NCI-H82 treated with DMSO at 0.1 percent for 48 hours (cell line): Measurements from ENCODE around the gene ZNF135.
A peak's percentile ranks its signal among the peaks of the same experiment; 100 is the strongest.

ENCODE experiments used
- DNase-seq: peaks from one replicate; lab custom pipeline; 2025; ENCODE audit not compliant: unreplicated experiment; lab: John Stamatoyannopoulos, UW

ZNF135 gene

DNA sequence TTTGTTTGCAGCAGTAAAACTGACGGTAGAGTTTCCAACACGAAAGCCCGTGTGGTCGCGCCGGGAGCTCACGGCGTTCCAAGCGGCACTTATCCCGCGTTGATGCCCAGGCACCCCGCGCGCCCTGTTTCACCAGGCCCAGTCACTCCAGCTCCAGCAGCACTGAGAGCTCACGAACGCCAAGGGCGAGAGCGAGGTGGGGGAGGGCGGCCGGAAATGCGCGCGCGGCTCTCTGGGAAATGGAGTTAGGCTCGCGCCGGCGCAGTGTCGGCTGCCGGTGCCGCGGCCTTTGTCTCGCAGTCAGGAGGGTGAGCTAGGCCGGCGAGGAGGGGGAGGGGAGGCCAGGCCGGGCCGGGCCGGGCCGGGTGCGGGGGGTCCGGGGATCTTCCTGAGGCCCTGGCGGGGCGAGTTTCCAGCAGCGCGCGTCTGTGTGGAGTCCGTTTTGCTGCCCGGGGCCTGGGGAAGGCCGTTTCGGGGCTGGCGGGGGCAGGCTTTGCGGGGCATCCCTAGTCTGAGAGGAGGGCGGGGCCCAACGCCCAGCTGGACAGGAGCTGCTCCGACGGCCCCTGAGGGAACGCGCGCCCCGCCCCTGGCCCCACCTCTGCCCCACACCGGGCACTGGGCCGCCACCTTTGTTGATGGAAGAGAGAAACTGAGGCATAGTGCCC, at the start of gene ZNF135:
ZNF135 (plus strand) TSS at position 280 of the 668 bp plus-strand sequence. CDS start 721 bp downstream, outside the sequence.
- peak; percentile 23 for DNase-seq

DNA sequence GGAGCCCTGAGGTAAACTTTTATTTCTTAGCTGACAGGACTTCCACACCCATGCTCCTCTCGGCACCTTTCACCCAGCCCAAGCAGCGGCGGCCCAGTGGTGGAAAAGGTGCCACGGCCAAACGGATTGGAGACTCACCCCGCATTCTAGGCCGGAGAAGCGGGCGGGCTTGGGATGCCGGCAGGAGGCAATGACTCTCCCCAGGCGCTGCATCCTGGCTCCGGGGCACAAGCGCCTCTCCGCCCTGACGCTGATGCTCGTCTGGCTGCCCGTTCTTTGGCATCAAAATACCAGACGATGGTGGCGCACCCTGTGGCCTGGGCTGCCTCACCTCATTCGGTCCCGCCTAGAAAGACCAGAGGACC, 49.8 kb upstream of the ZNF135 start:
- DNase-seq = no peak

- DNase-seq = peak; percentile 32
These were observed 49.3 kb upstream of the ZNF135 start for GRCh38 chr19:58009666-58010301.

- no peak for DNase-seq
These were observed 48.6 kb upstream of the ZNF135 start for GRCh38 chr19:58010507-58010906.

DNA sequence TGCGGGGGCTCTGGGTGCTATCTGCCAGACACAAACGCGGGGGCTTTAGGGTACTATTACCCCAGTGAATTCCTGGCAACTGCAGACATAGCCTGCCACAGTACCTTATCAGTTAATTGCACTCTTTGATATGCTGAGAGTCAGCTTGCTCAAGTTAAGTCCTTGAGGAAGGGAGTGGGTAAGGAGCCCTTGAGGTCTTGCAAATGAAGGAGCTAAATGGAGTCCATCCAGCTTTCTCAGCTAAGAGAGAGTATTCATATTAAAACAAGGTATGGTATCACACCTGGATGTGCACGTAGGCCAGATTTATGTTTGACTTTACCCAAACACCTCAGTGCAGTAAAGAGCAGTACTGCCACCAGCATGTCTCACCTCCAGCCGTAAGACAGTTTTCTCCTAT, 44.9 kb upstream of the ZNF135 start:
- DNase-seq = no peak

GRCh38 chr19:58020129-58020528, 39.0 kb upstream of the ZNF135 start:
- no peak for DNase-seq

DNA sequence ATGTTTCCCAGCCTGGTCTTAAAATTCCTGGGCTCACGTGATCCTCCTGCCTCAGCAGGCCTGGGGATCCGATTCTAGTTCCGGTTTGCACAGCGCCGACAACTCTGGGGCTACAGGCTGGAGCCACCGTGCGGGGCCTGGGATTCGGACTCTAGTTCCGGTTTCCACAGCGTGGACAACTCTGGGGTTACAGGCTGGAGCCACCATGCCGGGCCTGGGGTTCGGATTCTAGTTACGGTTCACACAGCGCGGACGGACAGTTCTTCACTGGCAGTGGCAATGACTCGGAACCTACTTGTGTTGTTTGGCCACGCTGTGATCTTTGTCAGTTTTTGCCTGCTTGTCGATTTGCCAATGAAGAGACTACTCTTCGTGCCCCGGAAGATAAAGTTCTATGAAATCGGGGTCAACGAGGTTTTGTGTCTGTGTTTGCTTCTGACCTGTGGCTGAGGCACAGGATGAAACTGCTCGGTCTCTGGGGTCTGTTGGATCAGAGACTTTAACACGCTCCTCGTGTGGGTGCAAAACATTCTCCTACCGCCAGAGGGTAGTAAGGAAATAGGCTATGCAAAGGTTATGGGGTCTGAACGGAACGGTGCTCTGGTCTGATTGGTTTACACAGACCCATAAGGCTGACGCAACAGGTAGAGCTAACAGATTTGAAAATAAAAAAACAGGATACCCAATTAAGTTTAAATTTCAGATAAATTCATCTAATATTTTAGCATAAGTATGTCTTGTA, 37.4 kb upstream of the ZNF135 start:
- peak; percentile 43 for DNase-seq

GRCh38 chr19:58022283-58022660, 36.8 kb upstream of the ZNF135 start:
- DNase-seq = no peak

- DNase-seq = no peak
These were observed 34.4 kb upstream of the ZNF135 start for GRCh38 chr19:58024661-58025060.

GRCh38 chr19:58033741-58034476, 25.2 kb upstream of the ZNF135 start, which contains the start of gene ZSCAN1:
TSS of gene ZSCAN1 (plus strand) at chr19:58034025. CDS start at chr19:58037837, 3,812 bp downstream.
- DNase-seq = peak; percentile 71

GRCh38 chr19:58034477-58034793, 24.6 kb upstream of the ZNF135 start:
- no peak for DNase-seq

DNA sequence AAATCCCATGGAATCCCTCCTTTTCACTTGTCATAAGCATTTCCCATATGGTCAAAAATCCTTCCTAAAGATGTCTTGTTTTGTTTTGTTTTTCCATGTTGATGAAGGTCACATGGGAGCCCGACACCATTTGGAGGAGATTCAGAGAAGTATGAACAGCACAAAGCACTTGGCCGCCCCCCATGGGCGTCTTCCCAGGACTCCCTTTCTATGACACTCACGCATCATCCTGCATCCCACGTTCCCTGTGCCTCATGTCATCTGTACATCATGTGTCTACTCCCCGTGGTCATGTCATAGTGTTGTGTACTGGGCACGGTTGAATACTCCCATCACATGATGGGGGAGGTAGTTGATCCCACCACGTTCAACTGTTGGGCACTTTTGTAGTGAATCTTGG, 23.2 kb upstream of the ZNF135 start:
- no peak for DNase-seq

DNA sequence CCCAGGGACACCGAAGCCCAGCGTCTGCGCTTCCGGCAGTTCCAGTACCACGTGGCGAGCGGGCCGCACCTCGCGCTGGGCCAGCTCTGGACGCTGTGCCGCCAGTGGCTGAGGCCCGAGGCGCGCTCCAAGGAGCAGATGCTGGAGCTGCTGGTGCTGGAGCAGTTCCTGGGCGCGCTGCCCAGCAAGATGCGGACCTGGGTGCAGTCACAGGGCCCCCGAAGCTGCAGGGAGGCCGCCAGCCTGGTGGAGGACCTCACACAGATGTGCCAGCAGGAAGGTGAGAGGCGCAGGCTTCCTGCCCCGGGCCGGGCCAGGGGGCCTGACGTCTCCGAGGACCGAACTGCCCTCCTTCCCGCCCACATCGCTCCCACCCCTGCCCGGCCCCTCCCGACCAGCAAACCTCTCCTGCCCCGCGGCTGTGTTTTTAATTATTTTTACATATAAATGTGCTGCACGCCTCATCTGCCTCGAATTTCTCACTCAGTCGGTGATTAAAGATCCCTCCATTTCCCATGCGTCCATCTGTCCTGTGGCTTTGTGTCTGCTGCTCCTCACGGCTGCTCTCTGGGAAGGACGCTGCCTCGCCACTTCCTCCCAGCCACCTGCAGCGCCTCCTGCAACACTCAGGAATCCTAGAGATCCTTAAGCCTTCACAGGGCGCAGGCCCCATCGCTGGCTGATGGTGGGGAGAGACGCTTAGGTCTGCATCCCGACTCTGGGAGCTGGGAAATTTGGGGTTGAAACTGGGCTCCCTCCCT, 21.0 kb upstream of the ZNF135 start:
- no peak for DNase-seq

DNA sequence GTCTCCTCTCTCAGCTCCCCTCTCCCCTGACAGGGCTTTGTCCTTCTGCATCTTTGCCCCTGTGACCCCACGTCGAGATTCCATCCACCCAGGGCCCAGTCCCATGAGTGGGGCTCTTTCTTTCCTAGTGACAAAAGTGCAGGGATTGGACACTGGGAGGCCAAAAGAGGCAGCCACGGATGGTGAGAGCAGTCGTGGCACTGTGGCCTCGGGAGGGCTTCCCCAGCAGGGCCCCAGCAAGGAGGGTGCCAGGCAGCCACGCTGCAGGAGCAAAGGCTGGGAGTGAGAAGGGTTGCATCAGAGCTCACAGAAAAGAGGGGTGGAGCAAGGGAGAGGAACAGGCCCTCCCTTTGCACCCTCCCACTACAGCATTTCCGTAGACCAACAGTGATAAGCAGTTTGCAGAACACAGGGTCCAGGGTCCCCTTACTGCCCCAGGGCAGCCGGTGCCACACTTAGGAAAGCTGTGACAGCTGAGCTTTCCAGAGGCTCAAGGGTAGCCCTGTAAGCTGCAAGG, 20.3 kb upstream of the ZNF135 start:
- no peak for DNase-seq

- no peak for DNase-seq
These were observed 18.1 kb upstream of the ZNF135 start for GRCh38 chr19:58040751-58041525.

DNA sequence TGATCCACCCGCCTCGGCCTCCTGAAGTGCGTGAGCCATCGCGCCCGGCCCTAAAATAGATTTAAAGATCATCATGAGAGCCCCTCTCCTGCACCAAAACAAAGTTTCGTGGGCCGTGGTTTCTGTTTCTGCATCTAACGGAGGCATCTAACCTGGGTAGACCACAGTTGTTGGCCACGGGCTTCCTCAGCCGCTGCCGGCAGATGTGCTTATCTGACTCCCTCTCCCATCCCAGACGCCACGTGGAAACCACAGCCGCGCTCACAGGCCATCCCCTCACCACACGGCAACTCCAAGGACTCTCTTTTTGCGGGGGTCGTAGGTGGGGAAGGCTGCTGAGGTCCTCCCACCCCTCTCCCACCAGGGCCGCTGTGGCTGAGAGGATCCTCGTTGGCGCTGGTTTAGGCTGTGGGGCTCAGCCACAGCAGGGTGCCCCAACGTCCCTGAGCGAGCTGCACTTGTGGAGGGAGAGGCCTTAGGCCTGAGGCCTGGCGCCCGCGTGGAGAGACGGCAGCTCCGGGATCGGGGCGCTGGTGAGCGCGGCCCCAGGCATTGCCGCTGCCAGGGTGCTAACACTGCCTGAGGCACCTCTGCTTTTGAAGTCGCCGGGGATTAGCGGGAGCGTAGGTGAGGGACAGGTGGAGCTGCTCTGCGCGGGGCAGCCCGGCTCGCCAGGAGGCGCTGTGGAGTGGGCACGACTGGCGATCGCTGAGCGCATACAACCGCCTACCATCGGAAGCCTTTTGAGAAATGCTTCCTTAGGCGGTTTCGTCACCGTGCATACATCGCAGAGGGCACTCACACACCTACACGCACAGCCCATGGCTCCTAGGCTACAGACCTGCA, 16.4 kb upstream of the ZNF135 start:
- no peak for DNase-seq

- DNase-seq = no peak
These were observed 14.7 kb upstream of the ZNF135 start for GRCh38 chr19:58044391-58044790.

GRCh38 chr19:58044886-58045285, 14.2 kb upstream of the ZNF135 start:
- no peak for DNase-seq
